ENCODE data around the gene PLA2G4D. TPM values are rescaled to one million over a fixed set of nuclear protein-coding genes. Genes with fewer than 3 reads are reported as not detected.

The PLA2G4D gene
- total RNA-seq, 1 experiment from 2014 or later: not detected

DNA sequence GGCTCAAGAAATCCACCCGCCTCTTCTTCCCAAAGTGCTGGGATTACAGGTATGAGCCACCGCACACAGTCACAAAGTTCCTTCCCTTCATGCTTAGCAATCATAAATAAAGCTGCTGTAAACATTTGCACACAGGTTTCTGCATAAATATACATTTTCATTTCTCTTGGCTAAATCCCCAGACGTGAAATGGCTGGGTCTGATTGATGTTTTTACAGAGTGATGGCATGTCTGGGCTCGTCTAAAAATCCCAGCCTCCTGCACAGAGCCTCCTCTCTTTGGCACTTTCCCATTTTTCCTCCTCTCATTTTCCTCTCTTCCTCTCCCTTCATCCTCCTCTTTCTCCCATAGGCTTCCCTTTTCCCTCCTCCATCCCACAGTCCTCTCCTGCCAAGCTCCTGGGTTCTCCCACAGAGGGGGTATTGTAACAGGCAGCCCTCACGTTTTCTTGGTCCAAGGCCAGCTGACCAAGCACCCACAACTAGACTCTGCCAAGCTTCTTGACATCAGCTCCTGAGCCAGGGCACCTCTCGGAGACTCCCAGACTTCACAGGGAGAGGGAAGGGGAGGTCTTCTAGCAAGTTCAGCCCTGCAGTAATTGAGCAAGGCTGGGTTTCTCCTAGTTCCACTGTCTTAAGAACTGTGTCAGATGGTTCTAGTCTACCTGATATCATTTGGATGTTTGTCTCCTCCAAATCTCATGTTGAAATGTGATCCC lies 63.0 kb downstream of the PLA2G4D start:
- TF ChIP-seq SIN3A (IDR thresholded peaks at IDR 0.05; ENCODE audit: borderline replicate concordance, insufficient read depth, low read depth, low read length) (no peak), POLR2AphosphoS5 (IDR thresholded peaks at IDR 0.05; ENCODE audit: low read depth, low read length) (no peak), TCF7L2 (IDR thresholded peaks at IDR 0.05; ENCODE audit: low read depth, low read length) (no peak)
- TF ChIP-seq, protein P1, sequence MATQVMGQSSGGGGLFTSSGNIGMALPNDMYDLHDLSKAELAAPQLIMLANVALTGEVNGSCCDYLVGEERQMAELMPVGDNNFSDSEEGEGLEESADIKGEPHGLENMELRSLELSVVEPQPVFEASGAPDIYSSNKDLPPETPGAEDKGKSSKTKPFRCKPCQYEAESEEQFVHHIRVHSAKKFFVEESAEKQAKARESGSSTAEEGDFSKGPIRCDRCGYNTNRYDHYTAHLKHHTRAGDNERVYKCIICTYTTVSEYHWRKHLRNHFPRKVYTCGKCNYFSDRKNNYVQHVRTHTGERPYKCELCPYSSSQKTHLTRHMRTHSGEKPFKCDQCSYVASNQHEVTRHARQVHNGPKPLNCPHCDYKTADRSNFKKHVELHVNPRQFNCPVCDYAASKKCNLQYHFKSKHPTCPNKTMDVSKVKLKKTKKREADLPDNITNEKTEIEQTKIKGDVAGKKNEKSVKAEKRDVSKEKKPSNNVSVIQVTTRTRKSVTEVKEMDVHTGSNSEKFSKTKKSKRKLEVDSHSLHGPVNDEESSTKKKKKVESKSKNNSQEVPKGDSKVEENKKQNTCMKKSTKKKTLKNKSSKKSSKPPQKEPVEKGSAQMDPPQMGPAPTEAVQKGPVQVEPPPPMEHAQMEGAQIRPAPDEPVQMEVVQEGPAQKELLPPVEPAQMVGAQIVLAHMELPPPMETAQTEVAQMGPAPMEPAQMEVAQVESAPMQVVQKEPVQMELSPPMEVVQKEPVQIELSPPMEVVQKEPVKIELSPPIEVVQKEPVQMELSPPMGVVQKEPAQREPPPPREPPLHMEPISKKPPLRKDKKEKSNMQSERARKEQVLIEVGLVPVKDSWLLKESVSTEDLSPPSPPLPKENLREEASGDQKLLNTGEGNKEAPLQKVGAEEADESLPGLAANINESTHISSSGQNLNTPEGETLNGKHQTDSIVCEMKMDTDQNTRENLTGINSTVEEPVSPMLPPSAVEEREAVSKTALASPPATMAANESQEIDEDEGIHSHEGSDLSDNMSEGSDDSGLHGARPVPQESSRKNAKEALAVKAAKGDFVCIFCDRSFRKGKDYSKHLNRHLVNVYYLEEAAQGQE (IDR thresholded peaks at IDR 0.05; ENCODE audit: insufficient read depth in 1 of 2, low read depth in 2 of 2, low read length in 1 of 2): no peak
- TF ChIP-seq, protein P2, sequence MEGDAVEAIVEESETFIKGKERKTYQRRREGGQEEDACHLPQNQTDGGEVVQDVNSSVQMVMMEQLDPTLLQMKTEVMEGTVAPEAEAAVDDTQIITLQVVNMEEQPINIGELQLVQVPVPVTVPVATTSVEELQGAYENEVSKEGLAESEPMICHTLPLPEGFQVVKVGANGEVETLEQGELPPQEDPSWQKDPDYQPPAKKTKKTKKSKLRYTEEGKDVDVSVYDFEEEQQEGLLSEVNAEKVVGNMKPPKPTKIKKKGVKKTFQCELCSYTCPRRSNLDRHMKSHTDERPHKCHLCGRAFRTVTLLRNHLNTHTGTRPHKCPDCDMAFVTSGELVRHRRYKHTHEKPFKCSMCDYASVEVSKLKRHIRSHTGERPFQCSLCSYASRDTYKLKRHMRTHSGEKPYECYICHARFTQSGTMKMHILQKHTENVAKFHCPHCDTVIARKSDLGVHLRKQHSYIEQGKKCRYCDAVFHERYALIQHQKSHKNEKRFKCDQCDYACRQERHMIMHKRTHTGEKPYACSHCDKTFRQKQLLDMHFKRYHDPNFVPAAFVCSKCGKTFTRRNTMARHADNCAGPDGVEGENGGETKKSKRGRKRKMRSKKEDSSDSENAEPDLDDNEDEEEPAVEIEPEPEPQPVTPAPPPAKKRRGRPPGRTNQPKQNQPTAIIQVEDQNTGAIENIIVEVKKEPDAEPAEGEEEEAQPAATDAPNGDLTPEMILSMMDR (IDR thresholded peaks at IDR 0.05): no peak
- no peaks in the 10 kb centered on the region for H3K27me3 ChIP-seq (ENCODE audit: control insufficient read depth, insufficient read depth, low read length)
- no peaks in the 10 kb centered on the region for H3K36me3 ChIP-seq (ENCODE audit: control insufficient read depth, insufficient read depth, low read length)
- POLR2A ChIA-PET: no interaction called here
- no peaks in the 10 kb centered on the region for H3K4me1 ChIP-seq (ENCODE audit: control insufficient read depth, insufficient read depth, low read length)
- H3K9me3 ChIP-seq (ENCODE audit: control insufficient read depth, insufficient read depth, low read depth, low read length): no peaks in the 10 kb centered on the region
- in situ Hi-C loops (cut with HindIII; ENCODE audit: low pct_unique_long_range_greater_than_20kb, low sequenced_read_pairs) (no loop called here), intact Hi-C loops (cut with micrococcal nuclease; ENCODE audit: unreplicated experiment) (no loop called here)
- no TSS peak for BruUV-seq (replicated peaks)
- H3K4me3 ChIP-seq (ENCODE audit: low read depth in 2 of 2, low read length in 2 of 2): no peak overlapping the region
- DNase-seq (ENCODE audit: low read depth, low spot score) (no peak), ATAC-seq (no peak)
- H3K27ac ChIP-seq (ENCODE audit: low read length): no peak overlapping the region
- CTCF ChIA-PET: no interaction called here

DNA sequence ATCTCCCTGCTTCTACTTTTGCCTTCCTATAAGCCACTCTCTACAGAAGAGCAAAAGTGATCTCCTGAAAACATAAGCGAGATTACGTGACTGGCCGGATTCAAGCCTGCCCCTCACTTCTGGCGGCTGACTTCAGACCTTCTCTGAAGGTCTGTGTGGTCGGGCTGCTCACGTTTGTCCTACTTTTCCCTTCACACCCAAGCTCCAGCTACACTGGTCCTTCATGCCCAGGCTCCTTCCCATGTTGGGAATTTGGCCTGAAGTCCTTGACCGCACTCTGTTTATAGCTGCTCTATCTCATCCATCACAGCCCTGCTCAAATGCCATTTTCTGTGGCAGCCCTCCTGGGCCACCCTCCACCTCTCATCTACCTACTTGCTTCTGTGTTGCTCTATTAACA lies 66.8 kb downstream of the PLA2G4D start:
- TF ChIP-seq SIN3A (IDR thresholded peaks at IDR 0.05; ENCODE audit: borderline replicate concordance, insufficient read depth, low read depth, low read length): no peak
- TF ChIP-seq, protein P1 (IDR thresholded peaks at IDR 0.05; ENCODE audit: insufficient read depth in 1 of 2, low read depth in 2 of 2, low read length in 1 of 2): no peak
- TF ChIP-seq, protein P2 (IDR thresholded peaks at IDR 0.05): no peak
- intact Hi-C loops (cut with micrococcal nuclease; ENCODE audit: unreplicated experiment) (no loop called here), in situ Hi-C loops (cut with HindIII; ENCODE audit: low pct_unique_long_range_greater_than_20kb, low sequenced_read_pairs) (no loop called here)
- H3K4me3 ChIP-seq (ENCODE audit: low read depth in 2 of 2, low read length in 2 of 2): no peak overlapping the region
- CTCF ChIA-PET: no interaction called here
- no peaks in the 10 kb centered on the region for H3K36me3 ChIP-seq (ENCODE audit: control insufficient read depth, insufficient read depth, low read length)
- DNase-seq (ENCODE audit: low read depth, low spot score) (no peak), ATAC-seq (no peak)
- no peaks in the 10 kb centered on the region for H3K27me3 ChIP-seq (ENCODE audit: control insufficient read depth, insufficient read depth, low read length)
- no peak overlapping the region for H3K27ac ChIP-seq (ENCODE audit: low read length)
- BruUV-seq (replicated peaks): no TSS peak
- POLR2A ChIA-PET: no interaction called here
- H3K9me3 ChIP-seq (ENCODE audit: control insufficient read depth, insufficient read depth, low read depth, low read length): no peaks in the 10 kb centered on the region
- no peaks in the 10 kb centered on the region for H3K4me1 ChIP-seq (ENCODE audit: control insufficient read depth, insufficient read depth, low read length)
